Activated T-helper 2 cell treated with anti-CD3 and anti-CD28 coated beads, Interferon-gamma antibody, Interleukin-2, Interleukin-4, amounts not matched to agents 10 μg/mL and 5 μg/mL and 100 μg/mL, durations not matched to agents 14 hours and 24 hours and 36 hours (primary cell): ENCODE measurements around the gene DOLK. TPM values are rescaled to one million over a fixed set of nuclear protein-coding genes. Genes with fewer than 3 reads are reported as not detected.

Source experiments
- DNase-seq: peaks from one replicate; pipeline ENCODE4 v3.0.0; 2021; ENCODE audit warnings: low spot score
- H3K27ac Mint-ChIP-seq: one replicate; pipeline ENCODE4 v1.8.0; 2021; ENCODE audit warnings: mixed read lengths
- H3K27me3 Mint-ChIP-seq: one replicate; pipeline ENCODE4 v1.8.0; 2021; ENCODE audit warnings: low read depth, mixed read lengths
- H3K36me3 Mint-ChIP-seq: one replicate; pipeline ENCODE4 v1.8.0; 2021; ENCODE audit warnings: low read depth, mixed read lengths
- H3K4me1 Mint-ChIP-seq: one replicate; pipeline ENCODE4 v1.8.0; 2021; ENCODE audit warnings: low read depth, mixed read lengths
- H3K4me3 Mint-ChIP-seq: one replicate; pipeline ENCODE4 v1.8.0; 2021; ENCODE audit warnings: low read depth, mild to moderate bottlenecking, moderate library complexity, mixed read lengths
- H3K9me3 Mint-ChIP-seq: one replicate; pipeline ENCODE4 v1.8.0; 2021; ENCODE audit warnings: mixed read lengths
- intact Hi-C: fragments of 100-400 bp; cut with micrococcal nuclease; formaldehyde crosslinking; loops from one replicate; pipeline ENCODE4 v1.15.1; 2023
- total RNA-seq: library from RNA; stranded (reverse); gene quantifications from 2 replicates; pipeline ENCODE4 v1.2.3, GENCODE V29; 2022

The DOLK gene
- total RNA-seq, 1 donor from 2014 or later: 13.3 TPM

- no peak overlapping the region for H3K27ac Mint-ChIP-seq
- H3K4me1 Mint-ChIP-seq: peaks cover 10% of the 10 kb centered on the region
These were observed 23.9 kb downstream of the DOLK start for GRCh38 chr9:128923493-128923883.

DNA sequence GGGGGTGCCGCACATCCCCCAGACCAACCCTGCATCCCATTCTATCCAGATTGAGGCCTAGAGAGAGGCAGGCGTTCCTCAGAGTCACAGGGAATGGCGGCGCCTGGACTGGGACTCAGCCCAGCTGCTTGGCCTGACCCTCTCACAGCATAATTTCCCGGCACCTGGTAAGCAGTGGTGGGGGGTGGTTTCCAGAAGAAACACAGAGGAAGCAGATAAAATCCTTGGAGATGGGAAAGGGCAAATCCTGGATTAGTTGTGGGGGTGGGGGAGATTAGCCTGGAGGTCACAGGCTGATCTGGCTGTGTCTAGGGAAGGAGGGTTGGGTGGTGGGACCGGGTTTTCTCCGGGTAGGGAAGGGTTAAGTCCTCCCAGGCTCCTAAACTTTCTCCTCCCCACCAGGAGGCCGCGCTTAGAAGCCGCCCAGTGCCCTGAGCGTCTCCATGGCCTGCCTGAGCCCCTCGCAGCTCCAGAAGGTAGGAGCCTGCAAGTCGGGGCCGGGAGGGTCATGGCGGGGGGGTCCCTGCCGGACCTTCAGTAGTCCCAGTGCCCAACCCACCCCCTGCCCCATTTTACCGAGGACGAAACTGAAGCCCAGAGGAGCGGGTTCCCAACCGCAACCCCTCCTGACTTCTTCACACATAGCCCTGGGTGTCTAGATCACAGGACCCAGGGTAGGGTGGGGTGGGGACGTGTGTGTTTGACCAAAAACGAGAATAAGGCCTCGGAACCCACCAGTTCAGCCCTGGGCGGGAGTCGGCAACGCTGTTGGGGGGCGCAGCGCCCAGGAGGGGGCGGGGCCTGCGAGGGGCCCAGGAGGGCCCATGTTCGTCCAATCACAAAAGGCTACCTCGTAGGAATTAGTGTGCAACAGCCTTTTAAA, 25.3 kb downstream of the DOLK start:
- Mint-ChIP-seq H3K4me3 (no peak overlapping the region), H3K36me3 (peaks cover 17% of the 10 kb centered on the region), H3K4me1 (peaks cover 6% of the 10 kb centered on the region), H3K27ac (no peak overlapping the region), H3K27me3 (peaks cover 2% of the 10 kb centered on the region), H3K9me3 (no peaks in the 10 kb centered on the region)
- DNase-seq: no peak
- intact Hi-C loops: no loop called here

More at GRCh38 chr9:128923493-128923883, 23.9 kb downstream of the DOLK start:
- H3K9me3 Mint-ChIP-seq: no peaks in the 10 kb centered on the region
- H3K36me3 Mint-ChIP-seq: peaks cover 6% of the 10 kb centered on the region
- intact Hi-C loops: no loop called here
- no peak overlapping the region for H3K4me3 Mint-ChIP-seq
- DNase-seq: no peak
- peaks cover 2% of the 10 kb centered on the region for H3K27me3 Mint-ChIP-seq

DNA sequence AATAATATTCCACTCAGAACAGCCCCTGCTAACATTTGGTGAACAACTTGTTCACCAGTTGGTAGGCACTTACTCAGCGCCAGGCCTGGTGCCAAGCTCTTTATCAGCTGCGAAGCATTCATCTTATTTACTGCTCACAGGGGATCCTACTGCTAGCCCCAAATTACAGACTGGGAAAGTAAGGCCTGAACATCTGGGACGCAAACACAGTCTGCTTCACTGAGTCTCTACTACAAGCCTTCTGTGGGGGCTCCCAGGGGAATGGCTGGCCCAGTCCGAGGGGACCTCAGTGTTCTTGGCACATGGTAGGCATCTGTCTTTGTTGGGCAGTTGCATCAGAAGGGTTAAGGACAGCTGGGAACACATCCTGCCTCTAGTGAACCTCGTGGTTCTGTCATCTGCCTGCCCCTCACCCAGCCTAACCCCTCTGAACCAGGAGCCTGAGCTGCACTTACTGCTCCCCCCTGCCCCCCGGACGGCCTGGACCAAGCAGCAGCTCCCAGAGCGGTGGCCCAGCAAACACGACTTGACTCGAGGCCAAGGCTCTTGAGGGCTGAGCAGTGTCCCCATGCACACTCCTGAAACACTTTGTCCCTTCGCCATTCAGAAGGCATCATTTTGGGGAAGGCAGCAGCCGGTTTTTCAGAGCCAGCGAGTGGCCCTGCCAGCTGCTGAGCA, 26.9 kb downstream of the DOLK start, which contains the start of gene PHYHD1:
PHYHD1 (plus strand) TSS at position 602 of the 678 bp plus-strand sequence. CDS start 1,342 bp downstream, outside the sequence.
- Mint-ChIP-seq H3K27ac (no peak within 1 kb of the TSS), H3K27me3 (no peaks in the 10 kb centered on the region), H3K9me3 (no peaks in the 10 kb centered on the region), H3K4me1 (peaks cover 3% of the 10 kb centered on the region), H3K36me3 (peaks cover 27% of the 10 kb centered on the region), H3K4me3 (no peak within 1 kb of the TSS)
- intact Hi-C loops: no loop called here
- DNase-seq: no peak

GRCh38 chr9:128919402-128920089, 27.9 kb downstream of the DOLK start:
- no peak overlapping the region for H3K27ac Mint-ChIP-seq
- peaks cover 4% of the 10 kb centered on the region for H3K4me1 Mint-ChIP-seq
- no peak overlapping the region for H3K4me3 Mint-ChIP-seq
- H3K9me3 Mint-ChIP-seq: no peaks in the 10 kb centered on the region
- peaks cover 30% of the 10 kb centered on the region for H3K36me3 Mint-ChIP-seq
- no peak for DNase-seq
- H3K27me3 Mint-ChIP-seq: no peaks in the 10 kb centered on the region
- intact Hi-C loops: loop anchor here (1.0 kb wide), 1 partner anchor 41 kb away; no protein-coding TSS in a partner anchor

DNA sequence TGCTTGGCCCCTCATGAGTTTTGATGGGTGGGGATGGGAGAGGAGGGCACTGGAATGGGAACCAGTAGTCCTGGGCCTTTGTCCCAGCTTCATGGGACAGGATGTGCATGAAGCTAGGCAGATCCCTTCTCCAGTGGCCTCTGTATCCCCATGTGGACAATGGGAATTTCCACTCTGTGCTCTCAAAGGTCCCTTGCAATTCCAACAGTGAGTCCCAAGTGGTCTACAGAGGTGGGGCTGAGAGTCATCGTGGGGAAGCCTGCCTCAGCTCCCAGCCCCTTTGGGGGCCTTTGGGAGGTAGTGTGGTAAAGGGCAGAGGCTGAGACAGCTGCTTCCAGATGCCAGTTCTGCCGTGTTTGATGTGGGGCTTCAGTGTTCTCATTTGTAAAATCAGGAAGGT, 28.5 kb downstream of the DOLK start:
- Mint-ChIP-seq H3K36me3 (peaks cover 35% of the 10 kb centered on the region), H3K9me3 (no peaks in the 10 kb centered on the region), H3K27me3 (no peaks in the 10 kb centered on the region), H3K27ac (no peak overlapping the region), H3K4me3 (no peak overlapping the region), H3K4me1 (peaks cover 9% of the 10 kb centered on the region)
- DNase-seq: no peak
- intact Hi-C loops: loop anchor here (1.0 kb wide), 1 partner anchor 41 kb away; no protein-coding TSS in a partner anchor

DNA sequence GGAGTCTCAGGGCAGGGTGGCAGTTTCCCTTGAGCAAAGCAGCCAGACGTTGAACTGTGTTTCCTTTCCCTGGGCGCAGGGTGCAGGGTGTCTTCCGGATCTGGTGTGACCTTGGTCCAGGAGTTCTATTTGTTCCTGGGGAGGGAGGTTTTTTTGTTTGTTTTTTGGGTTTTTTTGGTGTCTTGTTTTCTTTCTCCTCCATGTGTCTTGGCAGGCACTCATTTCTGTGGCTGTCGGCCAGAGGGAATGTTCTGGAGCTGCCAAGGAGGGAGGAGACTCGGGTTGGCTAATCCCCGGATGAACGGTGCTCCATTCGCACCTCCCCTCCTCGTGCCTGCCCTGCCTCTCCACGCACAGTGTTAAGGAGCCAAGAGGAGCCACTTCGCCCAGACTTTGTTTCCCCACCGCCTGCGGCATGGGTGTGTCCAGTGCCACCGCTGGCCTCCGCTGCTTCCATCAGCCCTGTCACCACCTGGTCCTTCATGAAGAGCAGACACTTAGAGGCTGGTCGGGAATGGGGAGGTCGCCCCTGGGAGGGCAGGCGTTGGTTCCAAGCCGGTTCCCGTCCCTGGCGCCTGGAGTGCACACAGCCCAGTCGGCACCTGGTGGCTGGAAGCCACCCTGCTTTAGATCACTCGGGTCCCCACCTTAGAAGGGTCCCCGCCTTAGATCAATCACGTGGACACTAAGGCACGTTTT, 30.1 kb downstream of the DOLK start:
- H3K9me3 Mint-ChIP-seq: no peaks in the 10 kb centered on the region
- DNase-seq: no peak
- H3K4me3 Mint-ChIP-seq: no peak overlapping the region
- peaks cover 18% of the 10 kb centered on the region for H3K4me1 Mint-ChIP-seq
- no peaks in the 10 kb centered on the region for H3K27me3 Mint-ChIP-seq
- intact Hi-C loops: no loop called here
- no peak overlapping the region for H3K27ac Mint-ChIP-seq
- H3K36me3 Mint-ChIP-seq: peaks cover 45% of the 10 kb centered on the region

DNA sequence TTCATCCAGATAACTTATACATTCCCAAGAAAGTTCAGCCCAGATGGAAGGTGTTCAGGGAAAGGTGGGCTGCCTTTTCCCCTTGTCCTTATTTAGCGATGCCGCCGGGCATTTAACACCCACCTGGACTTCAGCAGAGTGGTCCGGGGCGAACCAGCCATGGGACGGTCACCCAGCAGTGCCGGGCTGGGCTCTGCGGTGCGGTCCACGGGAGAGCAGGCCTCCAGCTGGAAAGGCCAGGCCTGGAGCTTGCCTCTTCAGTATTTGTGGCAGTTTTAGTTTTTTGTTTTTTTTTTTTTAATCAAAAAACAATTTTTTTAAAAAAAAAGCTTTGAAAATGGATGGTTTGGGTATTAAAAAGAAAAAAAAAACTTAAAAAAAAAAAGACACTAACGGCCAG, 30.7 kb downstream of the DOLK start:
- Mint-ChIP-seq H3K4me1 (peaks cover 23% of the 10 kb centered on the region), H3K9me3 (no peaks in the 10 kb centered on the region), H3K27ac (no peak overlapping the region), H3K4me3 (no peak overlapping the region), H3K27me3 (no peaks in the 10 kb centered on the region), H3K36me3 (peaks cover 49% of the 10 kb centered on the region)
- intact Hi-C loops: no loop called here
- no peak for DNase-seq

DNA sequence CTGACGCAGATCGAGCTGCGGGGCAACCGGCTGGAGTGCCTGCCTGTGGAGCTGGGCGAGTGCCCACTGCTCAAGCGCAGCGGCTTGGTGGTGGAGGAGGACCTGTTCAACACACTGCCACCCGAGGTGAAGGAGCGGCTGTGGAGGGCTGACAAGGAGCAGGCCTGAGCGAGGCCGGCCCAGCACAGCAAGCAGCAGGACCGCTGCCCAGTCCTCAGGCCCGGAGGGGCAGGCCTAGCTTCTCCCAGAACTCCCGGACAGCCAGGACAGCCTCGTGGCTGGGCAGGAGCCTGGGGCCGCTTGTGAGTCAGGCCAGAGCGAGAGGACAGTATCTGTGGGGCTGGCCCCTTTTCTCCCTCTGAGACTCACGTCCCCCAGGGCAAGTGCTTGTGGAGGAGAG, 31.2 kb downstream of the DOLK start:
- no peak for DNase-seq
- Mint-ChIP-seq H3K27me3 (no peaks in the 10 kb centered on the region), H3K27ac (no peak overlapping the region), H3K9me3 (no peaks in the 10 kb centered on the region), H3K4me3 (no peak overlapping the region), H3K4me1 (peaks cover 23% of the 10 kb centered on the region), H3K36me3 (peaks cover 50% of the 10 kb centered on the region)
- intact Hi-C loops: no loop called here

DNA sequence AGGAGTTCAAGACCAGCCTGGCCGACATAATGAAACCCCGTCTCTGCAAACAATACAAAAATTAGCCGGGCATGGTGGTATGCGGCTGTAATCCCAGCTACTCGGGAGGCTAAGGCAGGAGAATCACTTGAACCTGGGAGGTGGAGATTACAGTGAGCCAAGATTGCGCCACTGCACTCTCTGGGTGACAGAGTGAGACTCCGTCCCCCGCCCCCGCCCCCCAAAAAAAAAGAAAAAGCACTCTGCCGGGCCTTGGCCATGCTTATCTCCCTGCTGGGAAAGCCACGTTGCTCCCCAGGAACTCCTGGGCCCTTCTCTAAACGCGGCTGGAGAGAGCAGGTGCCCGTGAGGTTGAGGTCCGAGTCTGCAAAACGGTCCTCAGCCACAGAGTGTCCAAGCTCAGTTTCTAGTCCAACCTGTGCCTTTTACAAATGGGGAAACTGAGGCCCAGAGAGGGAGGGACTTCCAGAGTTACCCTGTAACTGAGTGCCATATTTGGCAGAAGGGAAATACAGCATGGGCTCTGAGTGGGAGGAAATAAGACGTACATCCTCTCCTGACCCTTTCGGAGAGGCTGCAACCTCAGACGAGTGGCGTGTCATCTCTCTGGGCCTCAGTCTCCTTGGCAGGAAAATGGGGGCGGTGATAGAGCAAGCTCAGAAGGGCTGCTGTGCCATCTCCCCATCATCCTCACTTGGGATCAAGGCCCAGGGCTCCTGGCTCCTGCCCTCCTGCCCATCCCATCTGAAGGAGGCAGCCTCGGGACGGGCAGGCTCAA, 33.2 kb downstream of the DOLK start:
- intact Hi-C loops: no loop called here
- Mint-ChIP-seq H3K9me3 (no peaks in the 10 kb centered on the region), H3K36me3 (peaks cover 64% of the 10 kb centered on the region), H3K27me3 (no peaks in the 10 kb centered on the region), H3K4me1 (peaks cover 27% of the 10 kb centered on the region), H3K27ac (peak overlapping the region; percentile 88), H3K4me3 (no peak overlapping the region)
- no peak for DNase-seq

DNA sequence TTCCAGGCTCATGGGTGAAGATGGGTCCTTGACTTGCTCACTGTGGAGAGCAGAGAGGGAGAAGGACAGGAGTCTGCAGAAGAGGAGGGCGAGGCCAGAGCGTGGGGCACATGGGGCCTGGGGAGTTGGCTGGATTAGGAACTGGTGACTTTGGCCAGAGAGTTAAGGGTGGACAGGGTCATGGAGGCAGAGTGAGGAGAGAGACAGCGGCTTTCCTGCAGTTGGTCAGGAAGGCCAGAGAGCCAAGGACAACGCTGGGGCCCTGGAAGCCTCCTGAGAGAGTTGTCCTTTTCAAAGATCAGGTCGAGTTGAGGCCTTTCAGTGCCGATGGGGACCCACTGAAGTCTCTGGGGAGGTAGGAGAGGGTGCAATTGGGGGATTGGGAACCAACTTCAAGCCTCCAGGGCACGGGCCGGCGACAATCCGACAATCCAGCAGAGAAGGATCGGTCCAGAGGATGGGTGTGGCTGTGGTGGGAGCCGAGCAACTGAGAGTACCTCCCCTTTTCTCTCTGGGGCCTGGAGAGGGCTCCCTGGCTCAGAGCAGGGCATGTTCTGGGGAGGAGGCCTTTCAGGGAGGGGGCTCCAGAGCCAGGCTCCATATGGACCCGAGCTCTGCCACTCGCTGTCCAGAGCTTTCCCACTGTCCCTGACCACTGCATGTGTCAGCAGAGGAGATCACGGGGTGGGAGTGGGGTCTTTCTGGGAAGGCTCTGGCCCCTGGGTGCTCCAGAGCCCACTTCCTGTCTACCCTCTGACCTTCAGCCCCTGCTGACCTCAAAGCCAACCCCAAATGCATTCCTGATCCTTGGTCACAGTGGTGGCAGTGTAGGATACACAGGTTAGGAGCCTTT, 34.1 kb downstream of the DOLK start:
- H3K27me3 Mint-ChIP-seq: no peaks in the 10 kb centered on the region
- peak overlapping the region; percentile 17 for H3K4me3 Mint-ChIP-seq
- peaks cover 68% of the 10 kb centered on the region for H3K36me3 Mint-ChIP-seq
- peaks cover 27% of the 10 kb centered on the region for H3K4me1 Mint-ChIP-seq
- intact Hi-C loops: no loop called here
- H3K9me3 Mint-ChIP-seq: no peaks in the 10 kb centered on the region
- no peak for DNase-seq
- H3K27ac Mint-ChIP-seq: peak overlapping the region; percentile 88

GRCh38 chr9:128912270-128912853, 35.0 kb downstream of the DOLK start:
- DNase-seq: no peak
- Mint-ChIP-seq H3K36me3 (peaks cover 67% of the 10 kb centered on the region), H3K27ac (peak overlapping the region; percentile 88), H3K4me3 (peak overlapping the region; percentile 17), H3K4me1 (peaks cover 27% of the 10 kb centered on the region), H3K27me3 (no peaks in the 10 kb centered on the region), H3K9me3 (no peaks in the 10 kb centered on the region)
- intact Hi-C loops: no loop called here
